ENCODE results near the gene REPIN1. TPM values are rescaled to one million over a fixed set of nuclear protein-coding genes. Genes with fewer than 3 reads are reported as not detected.

REPIN1 gene
- total and polyA plus RNA-seq, 9 of the 15 experiments (the other 6 are each of a cell fraction or from before 2014, with no cell fraction given), result 8.1 to 283 (median 94.3) TPM

- TF ChIP-seq, protein P1, sequence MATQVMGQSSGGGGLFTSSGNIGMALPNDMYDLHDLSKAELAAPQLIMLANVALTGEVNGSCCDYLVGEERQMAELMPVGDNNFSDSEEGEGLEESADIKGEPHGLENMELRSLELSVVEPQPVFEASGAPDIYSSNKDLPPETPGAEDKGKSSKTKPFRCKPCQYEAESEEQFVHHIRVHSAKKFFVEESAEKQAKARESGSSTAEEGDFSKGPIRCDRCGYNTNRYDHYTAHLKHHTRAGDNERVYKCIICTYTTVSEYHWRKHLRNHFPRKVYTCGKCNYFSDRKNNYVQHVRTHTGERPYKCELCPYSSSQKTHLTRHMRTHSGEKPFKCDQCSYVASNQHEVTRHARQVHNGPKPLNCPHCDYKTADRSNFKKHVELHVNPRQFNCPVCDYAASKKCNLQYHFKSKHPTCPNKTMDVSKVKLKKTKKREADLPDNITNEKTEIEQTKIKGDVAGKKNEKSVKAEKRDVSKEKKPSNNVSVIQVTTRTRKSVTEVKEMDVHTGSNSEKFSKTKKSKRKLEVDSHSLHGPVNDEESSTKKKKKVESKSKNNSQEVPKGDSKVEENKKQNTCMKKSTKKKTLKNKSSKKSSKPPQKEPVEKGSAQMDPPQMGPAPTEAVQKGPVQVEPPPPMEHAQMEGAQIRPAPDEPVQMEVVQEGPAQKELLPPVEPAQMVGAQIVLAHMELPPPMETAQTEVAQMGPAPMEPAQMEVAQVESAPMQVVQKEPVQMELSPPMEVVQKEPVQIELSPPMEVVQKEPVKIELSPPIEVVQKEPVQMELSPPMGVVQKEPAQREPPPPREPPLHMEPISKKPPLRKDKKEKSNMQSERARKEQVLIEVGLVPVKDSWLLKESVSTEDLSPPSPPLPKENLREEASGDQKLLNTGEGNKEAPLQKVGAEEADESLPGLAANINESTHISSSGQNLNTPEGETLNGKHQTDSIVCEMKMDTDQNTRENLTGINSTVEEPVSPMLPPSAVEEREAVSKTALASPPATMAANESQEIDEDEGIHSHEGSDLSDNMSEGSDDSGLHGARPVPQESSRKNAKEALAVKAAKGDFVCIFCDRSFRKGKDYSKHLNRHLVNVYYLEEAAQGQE (IDR thresholded peaks at IDR 0.05; ENCODE audit: borderline replicate concordance), result peak; percentile 69; the same call in 1 of the 2 replicates
- TF ChIP-seq, protein P1 (CRISPR knock-in tag; IDR thresholded peaks at IDR 0.05; ENCODE audit: low read depth), result no peak
- TF ChIP-seq ARNT (IDR thresholded peaks at IDR 0.05) (peak in 1 of 2 experiments; percentile 86; a peak in 2 of 4 replicates), BRD9 (IDR thresholded peaks at IDR 0.05; ENCODE audit: low read depth, partially characterized antibody) (peak; percentile 61), PATZ1 (CRISPR knock-in tag; IDR thresholded peaks at IDR 0.05; ENCODE audit: borderline replicate concordance) (0 out of 2 replicates have a peak, but pooled peaks have one; percentile 24), POU5F1 (IDR thresholded peaks at IDR 0.05; ENCODE audit: borderline replicate concordance, low read depth, low read length, partially characterized antibody) (no peak), FOXM1 (IDR thresholded peaks at IDR 0.05; ENCODE audit: low read depth) (peak; percentile 81), FOXM1 (CRISPR knock-in tag; IDR thresholded peaks at IDR 0.05; ENCODE audit: low read depth) (no peak)
- TF ChIP-seq, protein P2, sequence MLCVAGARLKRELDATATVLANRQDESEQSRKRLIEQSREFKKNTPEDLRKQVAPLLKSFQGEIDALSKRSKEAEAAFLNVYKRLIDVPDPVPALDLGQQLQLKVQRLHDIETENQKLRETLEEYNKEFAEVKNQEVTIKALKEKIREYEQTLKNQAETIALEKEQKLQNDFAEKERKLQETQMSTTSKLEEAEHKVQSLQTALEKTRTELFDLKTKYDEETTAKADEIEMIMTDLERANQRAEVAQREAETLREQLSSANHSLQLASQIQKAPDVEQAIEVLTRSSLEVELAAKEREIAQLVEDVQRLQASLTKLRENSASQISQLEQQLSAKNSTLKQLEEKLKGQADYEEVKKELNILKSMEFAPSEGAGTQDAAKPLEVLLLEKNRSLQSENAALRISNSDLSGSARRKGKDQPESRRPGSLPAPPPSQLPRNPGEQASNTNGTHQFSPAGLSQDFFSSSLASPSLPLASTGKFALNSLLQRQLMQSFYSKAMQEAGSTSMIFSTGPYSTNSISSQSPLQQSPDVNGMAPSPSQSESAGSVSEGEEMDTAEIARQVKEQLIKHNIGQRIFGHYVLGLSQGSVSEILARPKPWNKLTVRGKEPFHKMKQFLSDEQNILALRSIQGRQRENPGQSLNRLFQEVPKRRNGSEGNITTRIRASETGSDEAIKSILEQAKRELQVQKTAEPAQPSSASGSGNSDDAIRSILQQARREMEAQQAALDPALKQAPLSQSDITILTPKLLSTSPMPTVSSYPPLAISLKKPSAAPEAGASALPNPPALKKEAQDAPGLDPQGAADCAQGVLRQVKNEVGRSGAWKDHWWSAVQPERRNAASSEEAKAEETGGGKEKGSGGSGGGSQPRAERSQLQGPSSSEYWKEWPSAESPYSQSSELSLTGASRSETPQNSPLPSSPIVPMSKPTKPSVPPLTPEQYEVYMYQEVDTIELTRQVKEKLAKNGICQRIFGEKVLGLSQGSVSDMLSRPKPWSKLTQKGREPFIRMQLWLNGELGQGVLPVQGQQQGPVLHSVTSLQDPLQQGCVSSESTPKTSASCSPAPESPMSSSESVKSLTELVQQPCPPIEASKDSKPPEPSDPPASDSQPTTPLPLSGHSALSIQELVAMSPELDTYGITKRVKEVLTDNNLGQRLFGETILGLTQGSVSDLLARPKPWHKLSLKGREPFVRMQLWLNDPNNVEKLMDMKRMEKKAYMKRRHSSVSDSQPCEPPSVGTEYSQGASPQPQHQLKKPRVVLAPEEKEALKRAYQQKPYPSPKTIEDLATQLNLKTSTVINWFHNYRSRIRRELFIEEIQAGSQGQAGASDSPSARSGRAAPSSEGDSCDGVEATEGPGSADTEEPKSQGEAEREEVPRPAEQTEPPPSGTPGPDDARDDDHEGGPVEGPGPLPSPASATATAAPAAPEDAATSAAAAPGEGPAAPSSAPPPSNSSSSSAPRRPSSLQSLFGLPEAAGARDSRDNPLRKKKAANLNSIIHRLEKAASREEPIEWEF (CRISPR knock-in tag; IDR thresholded peaks at IDR 0.05), result no peak
Measured at GRCh38 chr7:150356265-150356897, 12.2 kb upstream of the REPIN1 start (continued).

Measured in K562 (cell line).